ES-I3 (cell line): ENCODE data around the gene ANKRD13D.

Source experiments
- H3K36me3 ChIP-seq: 2 replicates; pipeline ENCODE4 v1.6.1; 2013; ENCODE audit warnings: mild to moderate bottlenecking, low read length, control low read depth, moderate library complexity; ENCODE audit not compliant: insufficient read depth
- H3K4me1 ChIP-seq: 2 replicates; pipeline ENCODE4 v1.6.1; 2013; ENCODE audit warnings: mild to moderate bottlenecking, control low read depth, low read length; ENCODE audit not compliant: insufficient read depth
- H3K9ac ChIP-seq: 2 replicates; pipeline ENCODE4 v1.6.1; 2013; ENCODE audit warnings: low read depth, mild to moderate bottlenecking, low read length, moderate library complexity
- H3K9me3 ChIP-seq: 2 replicates; pipeline ENCODE4 v1.6.1; 2013; ENCODE audit warnings: mild to moderate bottlenecking, low read length, moderate library complexity; ENCODE audit not compliant: control insufficient read depth, insufficient read depth

The ANKRD13D gene

GRCh38 chr11:67349036-67349435 lies 59.9 kb downstream of the ANKRD13D start:
- peaks cover 9% of the 10 kb centered on the region for H3K4me1 ChIP-seq
- H3K9ac ChIP-seq: no peak overlapping the region
- H3K9me3 ChIP-seq: no peaks in the 10 kb centered on the region
- H3K36me3 ChIP-seq: no peaks in the 10 kb centered on the region

GRCh38 chr11:67349457-67349856 lies 60.4 kb downstream of the ANKRD13D start:
- Histone ChIP-seq H3K4me1 (peaks cover 12% of the 10 kb centered on the region), H3K36me3 (no peaks in the 10 kb centered on the region), H3K9me3 (no peaks in the 10 kb centered on the region), H3K9ac (no peak overlapping the region)

DNA sequence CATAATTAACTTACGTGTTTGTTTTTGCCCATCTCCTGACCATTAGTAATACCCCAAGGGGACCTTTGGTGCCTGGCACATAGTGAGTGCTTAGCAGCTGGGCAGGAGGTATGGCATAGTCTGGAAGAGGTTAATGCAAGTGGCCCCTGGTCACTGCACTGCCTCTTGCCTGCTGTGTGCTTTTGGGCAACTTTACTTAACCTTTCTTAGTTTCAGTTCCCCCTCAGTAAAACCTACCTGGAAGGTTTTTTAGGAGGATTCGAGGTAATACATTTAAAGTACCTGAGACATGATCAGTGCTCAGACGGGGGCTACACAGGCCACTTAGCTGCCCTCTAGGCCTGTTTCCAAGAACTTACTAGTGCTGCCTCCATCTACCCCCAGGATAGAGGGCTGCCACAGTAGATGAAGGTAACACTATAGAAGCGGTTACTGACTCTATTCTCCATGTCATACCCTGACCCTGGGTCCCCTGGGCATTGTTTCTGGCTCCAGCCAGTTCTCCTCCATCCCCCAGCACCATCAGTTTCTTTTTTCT lies 60.9 kb downstream of the ANKRD13D start:
- no peaks in the 10 kb centered on the region for H3K36me3 ChIP-seq
- no peaks in the 10 kb centered on the region for H3K9me3 ChIP-seq
- no peak overlapping the region for H3K9ac ChIP-seq
- peaks cover 18% of the 10 kb centered on the region for H3K4me1 ChIP-seq

- H3K9ac ChIP-seq: no peak overlapping the region
- no peaks in the 10 kb centered on the region for H3K9me3 ChIP-seq
- H3K36me3 ChIP-seq: no peaks in the 10 kb centered on the region
- peaks cover 18% of the 10 kb centered on the region for H3K4me1 ChIP-seq
Observed at GRCh38 chr11:67351275-67352005, 62.3 kb downstream of the ANKRD13D start.
